SK-N-SH (cell line): ENCODE measurements around the gene DPY19L1. TPM values are rescaled to one million over a fixed set of nuclear protein-coding genes. Genes with fewer than 3 reads are reported as not detected.

ENCODE experiments used
- CTCF ChIA-PET: fragments of 300-600, 350-600 bp; formaldehyde crosslinking; extraction: SDS; loops from one replicate; lab custom pipeline; 2021; lab: Yijun Ruan, JAX
- POLR2A ChIA-PET: fragments of 350-600 bp; sonication (Branson Sonifier 250); formaldehyde crosslinking; extraction: SDS; loops from one replicate; lab custom pipeline; 2020; ENCODE audit warnings: antibody characterized with exemption, inconsistent platforms; lab: Yijun Ruan, JAX
- DNase-seq: peaks from one replicate; pipeline ENCODE4 v3.0.0; 2012
- H2AFZ ChIP-seq: fragments of 200-600 bp; sonication (generic); 2 replicates; pipeline ENCODE4 v1.8.1; 2016; ENCODE audit warnings: antibody characterized with exemption, mild to moderate bottlenecking, low read depth
- H3F3A ChIP-seq: fragments of 200-600 bp; sonication (generic); replicated peaks from 2 replicates; pipeline ENCODE3; 2016; ENCODE audit warnings: antibody characterized with exemption, mild to moderate bottlenecking; ENCODE audit not compliant: insufficient read depth
- H3K27ac ChIP-seq, 2 experiments: fragments of 200-500 bp in 1 of 2; fragments of 200-600 bp in 1 of 2; sonication (Bioruptor generic) in 1 of 2; sonication (generic), shearing (Covaris generic) in 1 of 2; 2 replicates each; pipeline versions ENCODE4 v1.5.1 to v1.6.1; 2014 to 2016; ENCODE audit warnings: low read depth in 2 of 2, inconsistent platforms in 1 of 2, low read length in 1 of 2, mild to moderate bottlenecking in 1 of 2, mixed read lengths in 1 of 2
- H3K27me3 ChIP-seq: fragments of 200-600 bp; sonication (generic), shearing (Covaris generic); 2 replicates; pipeline ENCODE4 v1.6.1; 2016; ENCODE audit warnings: mixed run types; ENCODE audit not compliant: insufficient read depth
- H3K36me3 ChIP-seq, 2 experiments: fragments of 200-500 bp in 1 of 2; fragments of 200-600 bp in 1 of 2; sonication (Bioruptor generic) in 1 of 2; sonication (generic) in 1 of 2; replicated peaks in 1 of 2; 2 replicates each; pipeline versions ENCODE3 to v1.5.1; 2014 to 2016; ENCODE audit warnings: low read length in 1 of 2, mild to moderate bottlenecking in 1 of 2; ENCODE audit not compliant: insufficient read depth in 2 of 2, control insufficient read depth in 1 of 2
- H3K4me1 ChIP-seq, 2 experiments: fragments of 200-500 bp in 1 of 2; fragments of 200-600 bp in 1 of 2; sonication (Bioruptor generic) in 1 of 2; sonication (generic), shearing (Covaris generic) in 1 of 2; 2 replicates each; pipeline versions ENCODE4 v1.5.1 to v1.6.1; 2014 to 2016; ENCODE audit warnings: low read depth in 1 of 2, low read length in 1 of 2, mixed run types in 1 of 2; ENCODE audit not compliant: insufficient read depth in 2 of 2, control insufficient read depth in 1 of 2
- H3K4me2 ChIP-seq: fragments of 200-600 bp; sonication (generic), shearing (Covaris generic); 2 replicates; pipeline ENCODE4 v1.6.1; 2017; ENCODE audit warnings: mixed run types
- H3K4me3 ChIP-seq, 2 experiments: fragments of 200-500 bp in 1 of 2; fragments of 200-600 bp in 1 of 2; sonication (Bioruptor generic) in 1 of 2; sonication (generic), shearing (Covaris generic) in 1 of 2; 2 replicates each; pipeline versions ENCODE4 v1.5.1 to v1.8.1; 2014 to 2016; ENCODE audit warnings: low read depth in 2 of 2, inconsistent platforms in 1 of 2, low read length in 1 of 2, mild to moderate bottlenecking in 1 of 2, mixed read lengths in 1 of 2, moderate library complexity in 1 of 2
- H3K79me2 ChIP-seq: fragments of 200-600 bp; sonication (generic); 2 replicates; pipeline ENCODE4 v1.8.1; 2017; ENCODE audit warnings: mild to moderate bottlenecking; ENCODE audit not compliant: insufficient read depth
- H3K9ac ChIP-seq: fragments of 200-600 bp; sonication (generic); 2 replicates; pipeline ENCODE4 v1.6.1; 2017; ENCODE audit warnings: mixed run types
- H3K9me2 ChIP-seq: fragments of 200-600 bp; sonication (generic); 2 replicates; pipeline ENCODE4 v1.6.1; 2017; ENCODE audit warnings: mixed run types
- H3K9me3 ChIP-seq: fragments of 200-600 bp; sonication (generic); 2 replicates; pipeline ENCODE4 v1.6.1; 2017; ENCODE audit warnings: mixed run types, mild to moderate bottlenecking, moderate library complexity
- H4K20me1 ChIP-seq: fragments of 200-600 bp; sonication (generic); 2 replicates; pipeline ENCODE4 v1.6.1; 2017; ENCODE audit warnings: mild to moderate bottlenecking, mixed run types; ENCODE audit not compliant: insufficient read depth
- CTCF ChIP-seq: fragments of 200-600 bp; sonication (generic); IDR thresholded peaks from 2 replicates; pipeline ENCODE4 v1.6.1; 2017; ENCODE audit warnings: antibody characterized with exemption, mild to moderate bottlenecking, moderate library complexity
- ELF1 ChIP-seq: IDR thresholded peaks from 2 replicates; pipeline ENCODE4 v1.4.0; 2012
- FOSL2 ChIP-seq: IDR thresholded peaks from 2 replicates; pipeline ENCODE4 v1.4.0; 2012; ENCODE audit warnings: low read depth, mild to moderate bottlenecking, moderate library complexity, borderline replicate concordance
- IRF3 ChIP-seq: fragments of 150-350 bp; IDR thresholded peaks from 2 replicates; pipeline ENCODE4 v1.6.1; 2016; ENCODE audit warnings: mild to moderate bottlenecking, low read depth, low read length
- MAX ChIP-seq: IDR thresholded peaks from 2 replicates; pipeline ENCODE4 v1.4.0; 2012; ENCODE audit warnings: low read depth
- MXI1 ChIP-seq: IDR thresholded peaks from 2 replicates; pipeline ENCODE4 v1.6.1; 2012; ENCODE audit warnings: mild to moderate bottlenecking, low read depth, low read length, improper control_type of control experiment
- NFIC ChIP-seq: IDR thresholded peaks from 2 replicates; pipeline ENCODE4 v1.4.0; 2012; ENCODE audit warnings: borderline replicate concordance
- NRF1 ChIP-seq: IDR thresholded peaks from 2 replicates; pipeline ENCODE4 v1.6.1; 2012; ENCODE audit warnings: low read depth, mild to moderate bottlenecking, low read length
- RAD21 ChIP-seq: IDR thresholded peaks from 2 replicates; pipeline ENCODE4 v1.6.1; 2012; ENCODE audit warnings: mild to moderate bottlenecking, low read length
- RCOR1 ChIP-seq: fragments of 150-350 bp; IDR thresholded peaks from 2 replicates; pipeline ENCODE4 v1.6.1; 2017; ENCODE audit warnings: antibody characterized with exemption, low read length
- RFX5 ChIP-seq: IDR thresholded peaks from 2 replicates; pipeline ENCODE4 v1.6.1; 2012; ENCODE audit warnings: mild to moderate bottlenecking, improper control_type of control experiment, low read length
- RXRA ChIP-seq: IDR thresholded peaks from 2 replicates; pipeline ENCODE4 v1.4.0; 2012; ENCODE audit warnings: low read depth, mild to moderate bottlenecking, borderline replicate concordance
- TAF1 ChIP-seq: IDR thresholded peaks from 2 replicates; pipeline ENCODE4 v1.6.1; 2012; ENCODE audit warnings: low read depth, mild to moderate bottlenecking, low read length, moderate library complexity, borderline replicate concordance
- TCF12 ChIP-seq: IDR thresholded peaks from 2 replicates; pipeline ENCODE4 v1.4.0; 2012
- TEAD4 ChIP-seq: IDR thresholded peaks from 2 replicates; pipeline ENCODE4 v1.4.0; 2012; ENCODE audit warnings: mild to moderate bottlenecking, borderline replicate concordance; ENCODE audit not compliant: insufficient read depth
- USF2 ChIP-seq: fragments of 150-350 bp; IDR thresholded peaks from 2 replicates; pipeline ENCODE4 v1.6.1; 2017; ENCODE audit warnings: antibody characterized with exemption, low read length, low read depth, borderline replicate concordance
- YY1 ChIP-seq: IDR thresholded peaks from 2 replicates; pipeline ENCODE4 v1.4.0; 2012; ENCODE audit warnings: low read depth, mild to moderate bottlenecking
- WGBS: methylation state at CpG from one replicate; pipeline ENCODE4 v1.1.6; 2017; ENCODE audit warnings: low lambda C conversion rate; 5-methylcytosine and 5-hydroxymethylcytosine counted together
- polyA plus RNA-seq, 3 experiments: library from polyadenylated mRNA; depleted of rRNA; stranded (reverse); fragments of >200 nt; gene quantifications; 2 replicates each; pipeline ENCODE4 v1.2.3, GENCODE V29; 2012

The DPY19L1 gene
- polyA plus RNA-seq, 1 of the 3 experiments (the other 2 are of a cell fraction) = 27.7 TPM

- CTCF ChIA-PET = interaction anchor here (0.6 kb wide), 1 partner anchor 10 kb away, joined by 3 read pairs; no protein-coding TSS in a partner anchor
These were observed 18.0 kb downstream of the DPY19L1 start for GRCh38 chr7:35019179-35019729.

More at GRCh38 chr7:35019179-35019729, 18.0 kb downstream of the DPY19L1 start:
- peaks cover 20% of the 10 kb centered on the region for H4K20me1 ChIP-seq
- H3F3A ChIP-seq = no peaks in the 10 kb centered on the region
- 87% methylated on average over 2 of the region's 2 CpGs for WGBS
- H3K27ac ChIP-seq = no peak overlapping the region; a peak in 1 of 4 replicates
- no peaks in the 10 kb centered on the region for H3K9me3 ChIP-seq
- POLR2A ChIA-PET = no interaction called here
- no peak overlapping the region for H3K4me2 ChIP-seq
- peaks cover 64% of the 10 kb centered on the region for H3K79me2 ChIP-seq
- no peak overlapping the region for H3K4me3 ChIP-seq
- H3K9me2 ChIP-seq = no peaks in the 10 kb centered on the region
- no peak overlapping the region for H2AFZ ChIP-seq
- no peaks in the 10 kb centered on the region for H3K27me3 ChIP-seq
- H3K4me1 ChIP-seq = no peaks in the 10 kb centered on the region; a peak in 1 of 4 replicates
- no peak for DNase-seq
- TF ChIP-seq CTCF (no peak), TCF12 (no peak), NRF1 (no peak), TEAD4 (no peak), IRF3 (no peak), FOSL2 (no peak), USF2 (no peak), NFIC (no peak), RXRA (no peak), TAF1 (no peak), ELF1 (no peak), MAX (no peak), YY1 (no peak), RFX5 (no peak), MXI1 (no peak), RAD21 (no peak), RCOR1 (no peak)
- TF ChIP-seq, all 33 proteins: peak for 0
- Histone ChIP-seq H3K36me3 (peaks cover 17 to 23% of the 10 kb centered on the region in 2 experiments), H3K9ac (no peak overlapping the region)
